ENCODE measurements around the gene HDAC7.

- TF ChIP-seq TAF1 (IDR thresholded peaks at IDR 0.05; ENCODE audit: borderline replicate concordance, low read depth, low read length): no peak
- no peak for TF ChIP-seq POLR2AphosphoS5 (IDR thresholded peaks at IDR 0.05; ENCODE audit: low read depth, low read length)
Measured at GRCh38 chr12:47782372-47782770, 37.3 kb downstream of the HDAC7 start.

All from GM12892 (cell line).